ENCODE data around the gene ABL2.

DNA sequence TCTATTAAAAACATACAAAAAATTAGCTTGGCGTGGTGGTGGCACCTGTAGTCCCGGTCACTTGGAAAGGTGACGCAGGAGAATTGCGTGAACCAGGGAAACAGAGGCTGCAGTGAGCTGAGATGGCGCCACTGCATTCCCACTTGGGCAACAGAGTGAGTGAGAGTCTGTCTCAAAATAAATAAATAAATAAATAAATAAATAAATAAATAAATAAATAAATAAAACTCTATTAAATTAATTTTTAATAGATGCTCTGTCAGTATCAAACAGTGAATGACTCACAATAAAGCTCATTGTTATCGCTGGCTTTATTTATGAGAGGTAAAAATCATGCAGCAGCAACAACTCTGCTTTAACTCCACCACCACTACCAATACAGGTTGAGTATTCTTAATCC is 72.8 kb downstream of the ABL2 start:
- TF ChIP-seq, protein P1, sequence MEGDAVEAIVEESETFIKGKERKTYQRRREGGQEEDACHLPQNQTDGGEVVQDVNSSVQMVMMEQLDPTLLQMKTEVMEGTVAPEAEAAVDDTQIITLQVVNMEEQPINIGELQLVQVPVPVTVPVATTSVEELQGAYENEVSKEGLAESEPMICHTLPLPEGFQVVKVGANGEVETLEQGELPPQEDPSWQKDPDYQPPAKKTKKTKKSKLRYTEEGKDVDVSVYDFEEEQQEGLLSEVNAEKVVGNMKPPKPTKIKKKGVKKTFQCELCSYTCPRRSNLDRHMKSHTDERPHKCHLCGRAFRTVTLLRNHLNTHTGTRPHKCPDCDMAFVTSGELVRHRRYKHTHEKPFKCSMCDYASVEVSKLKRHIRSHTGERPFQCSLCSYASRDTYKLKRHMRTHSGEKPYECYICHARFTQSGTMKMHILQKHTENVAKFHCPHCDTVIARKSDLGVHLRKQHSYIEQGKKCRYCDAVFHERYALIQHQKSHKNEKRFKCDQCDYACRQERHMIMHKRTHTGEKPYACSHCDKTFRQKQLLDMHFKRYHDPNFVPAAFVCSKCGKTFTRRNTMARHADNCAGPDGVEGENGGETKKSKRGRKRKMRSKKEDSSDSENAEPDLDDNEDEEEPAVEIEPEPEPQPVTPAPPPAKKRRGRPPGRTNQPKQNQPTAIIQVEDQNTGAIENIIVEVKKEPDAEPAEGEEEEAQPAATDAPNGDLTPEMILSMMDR (IDR thresholded peaks at IDR 0.05; ENCODE audit: low read depth, low read length) = no peak
- no peak for TF ChIP-seq POLR2A (IDR thresholded peaks at IDR 0.05; ENCODE audit: extremely low read depth, insufficient read length)
- TF ChIP-seq, protein P2, sequence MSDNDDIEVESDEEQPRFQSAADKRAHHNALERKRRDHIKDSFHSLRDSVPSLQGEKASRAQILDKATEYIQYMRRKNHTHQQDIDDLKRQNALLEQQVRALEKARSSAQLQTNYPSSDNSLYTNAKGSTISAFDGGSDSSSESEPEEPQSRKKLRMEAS (IDR thresholded peaks at IDR 0.05; ENCODE audit: low read depth, low read length) = no peak
- TF ChIP-seq MYC (IDR thresholded peaks at IDR 0.05; ENCODE audit: low read depth, low read length) = no peak
